ENCODE measurements around the gene BMP8B. TPM values are rescaled to one million over a fixed set of nuclear protein-coding genes. Genes with fewer than 3 reads are reported as not detected.

Gene BMP8B
- total RNA-seq, 2 donors from 2014 or later = 0.22 to 0.63 TPM

GRCh38 chr1:39752703-39753102, 36.0 kb downstream of the BMP8B start:
- H3K36me3 ChIP-seq = peaks cover 89% of the 10 kb centered on the region
- H3K4me1 ChIP-seq = no peaks in the 10 kb centered on the region
- no peaks in the 10 kb centered on the region for H3K27me3 ChIP-seq
- H3K4me3 ChIP-seq = no peak overlapping the region
- no peaks in the 10 kb centered on the region for H3K9me3 ChIP-seq
- TF ChIP-seq CTCF (IDR thresholded peaks at IDR 0.05) = no peak
- no peak for DNase-seq (ENCODE audit: low spot score)
- no peak overlapping the region for H3K27ac ChIP-seq

- no peak for TF ChIP-seq CTCF (IDR thresholded peaks at IDR 0.05)
- H3K27me3 ChIP-seq = no peaks in the 10 kb centered on the region
- H3K36me3 ChIP-seq = peaks cover 91% of the 10 kb centered on the region
- no peak for DNase-seq (ENCODE audit: low spot score)
- no peaks in the 10 kb centered on the region for H3K9me3 ChIP-seq
- H3K4me1 ChIP-seq = no peaks in the 10 kb centered on the region
- H3K4me3 ChIP-seq = no peak overlapping the region
- no peak overlapping the region for H3K27ac ChIP-seq
Observed at GRCh38 chr1:39751595-39751994, 37.1 kb downstream of the BMP8B start.

GRCh38 chr1:39745016-39745670, 43.5 kb downstream of the BMP8B start:
- H3K4me1 ChIP-seq = peaks cover 0 to 5% of the 10 kb centered on the region in 2 donors

GRCh38 chr1:39738622-39739366, 49.9 kb downstream of the BMP8B start, which contains the start of gene PPIE:
Gene PPIE, plus strand, starts transcription at chr1:39738882. Its CDS starts 19 bp downstream, at chr1:39738901.
- peak; percentile 90 for DNase-seq (ENCODE audit: low spot score)
- Histone ChIP-seq H3K27me3 (no peaks in the 10 kb centered on the region), H3K4me1 (peaks cover 0 to 22% of the 10 kb centered on the region in 2 donors), H3K27ac (peak within 1 kb of the TSS; percentile 59 to 77), H3K9me3 (no peaks in the 10 kb centered on the region), H3K4me3 (peak within 1 kb of the TSS; percentile 75 to 85), H3K36me3 (peaks cover 31% of the 10 kb centered on the region)
- TF ChIP-seq CTCF (IDR thresholded peaks at IDR 0.05) = no peak

More at GRCh38 chr1:39745016-39745670, 43.5 kb downstream of the BMP8B start:
- no peaks in the 10 kb centered on the region for H3K9me3 ChIP-seq
- H3K36me3 ChIP-seq = peaks cover 93% of the 10 kb centered on the region
- no peak for DNase-seq (ENCODE audit: low spot score)
- no peaks in the 10 kb centered on the region for H3K27me3 ChIP-seq
- no peak overlapping the region for H3K27ac ChIP-seq
- H3K4me3 ChIP-seq = no peak overlapping the region
- no peak for TF ChIP-seq CTCF (IDR thresholded peaks at IDR 0.05)

GRCh38 chr1:39737546-39738169, 51.0 kb downstream of the BMP8B start:
- no peaks in the 10 kb centered on the region for H3K9me3 ChIP-seq
- peaks cover 20% of the 10 kb centered on the region for H3K36me3 ChIP-seq
- no peak overlapping the region for H3K27ac ChIP-seq
- H3K4me3 ChIP-seq = no peak overlapping the region
- DNase-seq (ENCODE audit: low spot score) = no peak
- peaks cover 0 to 22% of the 10 kb centered on the region in 2 donors for H3K4me1 ChIP-seq
- no peaks in the 10 kb centered on the region for H3K27me3 ChIP-seq
- no peak for TF ChIP-seq CTCF (IDR thresholded peaks at IDR 0.05)

All from right atrium auricular region (tissue), 2 donors.